Activated naive CD8-positive, alpha-beta T cell treated with anti-CD3 and anti-CD28 coated beads, Interleukin-2, amount 10 ng/mL, durations not matched to agents 7 days and 5 days (primary cell): ENCODE results near the gene RTN4IP1. TPM values are rescaled to one million over a fixed set of nuclear protein-coding genes. Genes with fewer than 3 reads are reported as not detected.
"Not testable (repeated sequence)": the region's sequence is repeated elsewhere in the genome, so short reads cannot be mapped to it uniquely, and the experiment has no call there.

Experiments
- ATAC-seq: fragments of 150-1000 bp; cut with Tn5 transposase; one replicate; pipeline ENCODE4 v1.10.0; 2021; ENCODE audit warnings: low read depth, moderate library complexity
- POLR2A ChIA-PET: fragments of 350-600 bp; sonication (Branson Sonifier 250); formaldehyde crosslinking; loops from one replicate; lab custom pipeline; 2021; ENCODE audit warnings: antibody characterized with exemption; lab: Charles Lee
- DNase-seq: peaks from one replicate; pipeline ENCODE4 v3.0.0; 2021
- H3K27ac Mint-ChIP-seq: one replicate; pipeline ENCODE4 v1.8.0; 2022; ENCODE audit warnings: mild to moderate bottlenecking, mixed read lengths
- H3K27me3 Mint-ChIP-seq: one replicate; pipeline ENCODE4 v1.8.0; 2022; ENCODE audit warnings: mild to moderate bottlenecking, moderate library complexity, mixed read lengths
- H3K36me3 Mint-ChIP-seq: one replicate; pipeline ENCODE4 v1.8.0; 2021; ENCODE audit warnings: mild to moderate bottlenecking, mixed read lengths
- H3K4me1 Mint-ChIP-seq: one replicate; pipeline ENCODE4 v1.8.0; 2021; ENCODE audit warnings: mixed read lengths
- H3K4me3 Mint-ChIP-seq: one replicate; pipeline ENCODE4 v1.8.0; 2022; ENCODE audit warnings: mild to moderate bottlenecking, moderate library complexity, mixed read lengths
- H3K9me3 Mint-ChIP-seq: one replicate; pipeline ENCODE4 v1.8.0; 2021; ENCODE audit warnings: mixed read lengths
- total RNA-seq, 2 experiments: library from RNA; stranded (reverse); gene quantifications; one replicate each; pipeline ENCODE4 v1.2.3, GENCODE V29; 2021

RTN4IP1 gene
- total RNA-seq, 2 experiments from 2014 or later, result 7.8 to 8.0 TPM

DNA sequence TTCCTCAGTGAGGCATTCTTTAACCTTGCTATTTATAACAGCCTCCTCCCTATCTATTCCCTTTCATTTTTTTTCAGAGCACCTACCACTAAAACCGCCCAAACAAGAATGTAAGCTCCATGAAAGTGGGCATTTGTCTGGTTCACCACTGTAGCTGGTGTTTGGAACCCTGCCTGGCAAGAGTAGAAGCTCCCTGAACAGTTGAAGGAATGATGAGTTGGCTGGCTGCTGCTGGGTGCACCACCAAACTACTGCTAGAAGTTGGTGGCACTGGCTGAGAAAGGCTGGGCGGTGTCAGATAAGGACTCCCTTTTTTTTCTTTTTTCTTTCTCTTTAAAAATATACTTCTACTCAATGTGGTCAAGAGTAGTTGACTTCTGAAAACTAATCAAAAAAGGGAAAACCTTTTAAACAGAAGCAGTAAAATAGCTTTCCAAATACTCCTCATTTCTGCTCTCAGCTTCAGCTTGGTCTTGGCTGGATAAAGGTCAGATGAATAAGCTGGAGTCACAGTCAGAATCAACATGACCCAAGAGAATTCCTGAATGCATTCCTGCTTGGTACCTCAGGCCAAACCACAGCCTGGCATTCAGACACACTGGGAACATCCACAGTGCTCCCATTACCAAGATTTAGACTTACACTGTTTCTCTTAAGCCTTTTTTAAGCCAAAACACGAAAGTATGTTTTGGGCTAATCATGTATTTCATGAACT lies 38.0 kb downstream of the RTN4IP1 start:
- Mint-ChIP-seq H3K9me3 (no peaks in the 10 kb centered on the region), H3K27ac (no peak overlapping the region), H3K27me3 (no peaks in the 10 kb centered on the region), H3K4me3 (no peak overlapping the region), H3K36me3 (peaks cover 8% of the 10 kb centered on the region), H3K4me1 (no peaks in the 10 kb centered on the region)
- DNase-seq, result no peak
- no peak for ATAC-seq
- POLR2A ChIA-PET, result no interaction called here

GRCh38 chr6:106588937-106589336 lies 40.4 kb downstream of the RTN4IP1 start:
- ATAC-seq, H3K27me3 Mint-ChIP-seq, H3K4me1 Mint-ChIP-seq, H3K4me3 Mint-ChIP-seq, H3K9me3 Mint-ChIP-seq, DNase-seq, POLR2A ChIA-PET, H3K27ac Mint-ChIP-seq: not testable (repeated sequence)
- H3K36me3 Mint-ChIP-seq, result peaks cover 10% of the 10 kb centered on the region

DNA sequence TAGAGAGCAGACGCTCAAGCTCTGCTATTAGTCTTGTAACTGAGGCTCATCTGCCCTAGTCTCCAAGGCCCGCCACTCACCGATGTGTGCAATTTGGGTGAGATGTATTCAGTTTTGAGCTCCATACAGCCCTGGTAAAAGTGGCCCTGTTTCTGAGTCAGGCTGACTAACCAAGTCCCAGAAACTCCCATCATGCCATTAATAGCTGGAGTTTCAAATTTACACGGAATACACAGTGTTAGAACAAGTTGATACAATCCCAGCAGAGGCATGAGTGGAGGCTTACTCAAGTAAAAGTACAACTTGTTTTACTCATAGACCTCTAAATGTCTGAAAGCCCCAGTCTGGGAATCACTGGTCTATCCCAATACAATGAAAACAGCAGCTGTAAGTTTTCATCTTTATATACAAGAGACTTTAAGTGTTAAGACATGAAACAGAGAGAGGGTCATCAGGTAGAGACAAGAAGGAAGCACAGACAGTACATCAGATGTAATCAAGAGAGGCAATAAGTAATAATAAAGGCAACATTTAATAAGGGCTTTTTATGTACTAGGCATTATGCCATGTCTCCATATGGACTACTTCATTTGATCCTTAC lies 42.4 kb downstream of the RTN4IP1 start:
- Mint-ChIP-seq H3K36me3 (peaks cover 18% of the 10 kb centered on the region), H3K27me3 (no peaks in the 10 kb centered on the region), H3K4me1 (no peaks in the 10 kb centered on the region), H3K4me3 (no peak overlapping the region), H3K27ac (no peak overlapping the region), H3K9me3 (no peaks in the 10 kb centered on the region)
- POLR2A ChIA-PET, result no interaction called here
- DNase-seq (no peak), ATAC-seq (no peak)

DNA sequence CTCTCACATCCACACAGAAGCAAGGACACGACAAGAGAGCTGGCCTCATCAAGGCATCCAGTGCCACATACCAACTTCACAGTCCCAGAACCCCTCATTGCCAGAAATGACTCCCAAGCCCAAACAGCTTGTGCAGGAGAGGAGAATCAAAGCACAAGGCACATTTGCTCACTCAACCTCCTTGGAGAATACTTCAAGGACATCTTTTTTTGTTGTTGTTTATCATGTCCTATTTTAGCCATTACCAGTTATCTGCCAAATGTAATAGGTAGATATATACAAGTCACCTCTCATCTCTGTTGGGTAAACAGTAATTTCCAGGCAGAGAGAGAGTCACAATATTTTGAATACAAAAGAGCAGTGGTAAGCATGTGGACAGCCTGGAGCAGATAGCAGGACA lies 47.8 kb downstream of the RTN4IP1 start:
- DNase-seq (no peak), ATAC-seq (no peak)
- H3K27ac Mint-ChIP-seq, result no peak overlapping the region
- H3K4me1 Mint-ChIP-seq, result peaks cover 4% of the 10 kb centered on the region
- H3K27me3 Mint-ChIP-seq, result no peaks in the 10 kb centered on the region
- H3K36me3 Mint-ChIP-seq, result peaks cover 16% of the 10 kb centered on the region
- H3K9me3 Mint-ChIP-seq, result no peaks in the 10 kb centered on the region
- POLR2A ChIA-PET, result no interaction called here
- no peak overlapping the region for H3K4me3 Mint-ChIP-seq

GRCh38 chr6:106579281-106579680 lies 50.0 kb downstream of the RTN4IP1 start:
- POLR2A ChIA-PET, result no interaction called here
- Mint-ChIP-seq H3K27me3 (no peaks in the 10 kb centered on the region), H3K36me3 (peaks cover 14% of the 10 kb centered on the region), H3K4me1 (peaks cover 11% of the 10 kb centered on the region), H3K27ac (no peak overlapping the region), H3K4me3 (no peak overlapping the region), H3K9me3 (no peaks in the 10 kb centered on the region)
- ATAC-seq (no peak), DNase-seq (no peak)

DNA sequence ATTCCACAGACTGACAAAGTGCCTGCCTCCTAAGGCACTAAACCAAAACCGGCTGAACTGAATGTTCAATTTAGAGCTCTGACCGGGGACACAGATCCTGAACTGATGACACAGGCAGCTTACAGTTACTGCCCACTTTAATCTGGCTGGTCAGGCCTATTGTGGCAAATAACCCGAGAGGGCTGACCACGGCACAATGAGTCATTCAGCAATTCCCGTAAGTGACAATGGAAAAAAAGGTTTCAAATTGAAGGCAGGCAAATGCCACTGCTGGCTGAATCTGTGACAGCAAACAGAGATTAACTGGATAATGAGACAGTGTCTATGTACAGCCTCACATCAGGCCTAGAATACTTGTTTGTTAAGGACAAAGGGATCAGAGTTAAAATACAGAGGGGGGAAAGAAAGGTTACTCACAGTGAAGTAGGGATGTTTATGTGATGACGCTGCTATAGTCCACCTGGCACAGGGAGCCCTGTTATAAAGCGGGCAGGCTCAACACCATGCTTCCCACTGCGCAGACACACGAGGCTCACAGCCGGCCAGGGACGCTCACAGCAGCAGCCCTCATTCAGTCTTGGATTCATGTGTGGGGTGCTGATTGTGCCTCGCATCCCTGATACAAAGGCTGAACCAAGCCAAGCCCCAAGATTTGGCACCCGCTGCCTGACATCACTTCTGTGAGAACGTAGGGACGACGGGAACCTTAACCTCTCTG lies 54.4 kb downstream of the RTN4IP1 start:
- Mint-ChIP-seq H3K4me1 (peaks cover 11% of the 10 kb centered on the region), H3K36me3 (peaks cover 9% of the 10 kb centered on the region), H3K27me3 (no peaks in the 10 kb centered on the region), H3K4me3 (no peak overlapping the region), H3K9me3 (no peaks in the 10 kb centered on the region), H3K27ac (no peak overlapping the region)
- DNase-seq, result no peak
- no peak for ATAC-seq
- POLR2A ChIA-PET, result no interaction called here

- Mint-ChIP-seq H3K27me3 (no peaks in the 10 kb centered on the region), H3K4me3 (no peak overlapping the region), H3K4me1 (peaks cover 11% of the 10 kb centered on the region), H3K36me3 (peaks cover 8% of the 10 kb centered on the region), H3K27ac (no peak overlapping the region), H3K9me3 (no peaks in the 10 kb centered on the region)
- DNase-seq, result no peak
- ATAC-seq, result no peak
- POLR2A ChIA-PET, result interaction anchor here (0.6 to 1.1 kb wide), 2 partner anchors 9 to 312 kb away, joined by 3 to 4 read pairs; no protein-coding TSS in a partner anchor
These were observed 56.3 kb downstream of the RTN4IP1 start for GRCh38 chr6:106572875-106573585.

- peaks cover 8% of the 10 kb centered on the region for H3K36me3 Mint-ChIP-seq
- POLR2A ChIA-PET, result interaction anchor here (1.1 kb wide), 1 partner anchor 9 kb away, joined by 4 read pairs; no protein-coding TSS in a partner anchor
These were observed 56.9 kb downstream of the RTN4IP1 start for GRCh38 chr6:106572436-106572835.

DNA sequence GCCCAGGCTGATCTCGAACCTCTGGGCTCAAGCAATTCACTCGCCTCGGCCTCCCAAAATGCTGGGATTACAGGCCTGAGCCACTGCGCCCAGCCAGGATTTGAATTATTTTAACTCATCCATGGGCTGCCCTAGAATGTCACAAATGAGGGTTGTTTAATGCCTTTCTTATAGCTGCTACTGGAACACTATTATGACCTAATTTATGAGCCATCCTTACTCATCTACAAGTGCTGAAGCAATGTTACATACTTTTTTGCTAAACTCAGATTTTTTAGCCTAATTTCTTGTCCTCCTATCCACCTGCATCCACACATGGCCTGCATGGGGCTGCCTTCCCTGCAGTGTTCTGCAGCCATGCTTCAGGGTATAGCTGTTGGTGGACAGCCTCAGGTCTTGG lies 59.9 kb downstream of the RTN4IP1 start:
- Mint-ChIP-seq H3K4me3 (no peak overlapping the region), H3K4me1 (peaks cover 1% of the 10 kb centered on the region), H3K9me3 (no peaks in the 10 kb centered on the region), H3K36me3 (peaks cover 11% of the 10 kb centered on the region), H3K27ac (no peak overlapping the region), H3K27me3 (no peaks in the 10 kb centered on the region)
- ATAC-seq, result no peak
- POLR2A ChIA-PET, result no interaction called here
- DNase-seq, result no peak

More at GRCh38 chr6:106572436-106572835, 56.9 kb downstream of the RTN4IP1 start:
- no peak for ATAC-seq
- H3K27me3 Mint-ChIP-seq, result no peaks in the 10 kb centered on the region
- no peak for DNase-seq
- peaks cover 9% of the 10 kb centered on the region for H3K4me1 Mint-ChIP-seq
- H3K27ac Mint-ChIP-seq, result no peak overlapping the region
- H3K9me3 Mint-ChIP-seq, result no peaks in the 10 kb centered on the region
- no peak overlapping the region for H3K4me3 Mint-ChIP-seq

DNA sequence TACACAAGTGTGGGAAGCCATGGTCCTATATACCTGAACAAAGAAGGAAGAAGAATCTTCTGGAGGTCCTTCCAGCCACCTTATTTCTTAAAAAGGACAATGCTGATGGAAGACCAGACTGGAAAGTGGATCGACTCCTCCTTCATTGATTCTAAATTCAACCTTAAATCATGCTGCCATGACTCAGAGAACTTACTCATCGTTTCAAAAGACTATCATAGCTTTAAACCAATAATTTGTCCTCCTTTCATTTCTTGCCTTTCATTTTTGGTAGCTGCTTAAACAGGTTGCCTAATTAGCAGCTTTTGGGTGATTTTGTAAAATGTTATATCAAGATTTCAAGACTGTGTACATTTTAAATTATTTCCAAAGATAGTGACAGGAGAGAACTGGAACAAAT lies 60.8 kb downstream of the RTN4IP1 start:
- Mint-ChIP-seq H3K36me3 (peaks cover 15% of the 10 kb centered on the region), H3K27ac (no peak overlapping the region), H3K9me3 (no peaks in the 10 kb centered on the region), H3K4me3 (no peak overlapping the region), H3K4me1 (no peaks in the 10 kb centered on the region), H3K27me3 (no peaks in the 10 kb centered on the region)
- DNase-seq (no peak), ATAC-seq (no peak)
- POLR2A ChIA-PET, result no interaction called here

- ATAC-seq, result no peak
- H3K27me3 Mint-ChIP-seq, result no peaks in the 10 kb centered on the region
These were observed 64.8 kb downstream of the RTN4IP1 start for GRCh38 chr6:106564476-106564875.

GRCh38 chr6:106563614-106564013 lies 65.7 kb downstream of the RTN4IP1 start:
- peaks cover 2% of the 10 kb centered on the region for H3K4me1 Mint-ChIP-seq
- DNase-seq (no peak), ATAC-seq (no peak)
- H3K4me3 Mint-ChIP-seq, result no peak overlapping the region
- H3K27me3 Mint-ChIP-seq, result no peaks in the 10 kb centered on the region
- peaks cover 13% of the 10 kb centered on the region for H3K36me3 Mint-ChIP-seq
- H3K9me3 Mint-ChIP-seq, result no peaks in the 10 kb centered on the region
- POLR2A ChIA-PET, result interaction anchor here (1.2 kb wide), 2 partner anchors 9 to 13 kb away, joined by 4 read pairs; no protein-coding TSS in a partner anchor
- no peak overlapping the region for H3K27ac Mint-ChIP-seq

More at GRCh38 chr6:106564476-106564875, 64.8 kb downstream of the RTN4IP1 start:
- DNase-seq, result no peak
- peaks cover 2% of the 10 kb centered on the region for H3K4me1 Mint-ChIP-seq
- POLR2A ChIA-PET, result interaction anchor here (0.7 kb wide), 1 partner anchor 45 kb away, joined by 3 read pairs; no protein-coding TSS in a partner anchor
- no peak overlapping the region for H3K4me3 Mint-ChIP-seq
- no peak overlapping the region for H3K27ac Mint-ChIP-seq
- no peaks in the 10 kb centered on the region for H3K9me3 Mint-ChIP-seq
- H3K36me3 Mint-ChIP-seq, result peaks cover 9% of the 10 kb centered on the region
